Endometrial microvascular endothelial cells (primary cell): Measurements from ENCODE around the gene HMCES. TPM values are rescaled to one million over a fixed set of nuclear protein-coding genes. Genes with fewer than 3 reads are reported as not detected.
"Not testable (repeated sequence)": the region's sequence is repeated elsewhere in the genome, so short reads cannot be mapped to it uniquely, and the experiment has no call there.

Experiments used
- in situ Hi-C: cut with HindIII; loops from 2 replicates; pipeline ENCODE4 v1.10.0; 2017; ENCODE audit warnings: low sequenced_read_pairs, low pct_unique_long_range_greater_than_20kb; ENCODE audit errors: inconsistent ontology term
- total RNA-seq: library from RNA; depleted of rRNA; stranded (reverse); fragments of >200 nt; gene quantifications from one replicate; pipeline ENCODE4 v1.2.3, GENCODE V29; 2015; ENCODE audit errors: inconsistent ontology term

Gene HMCES
- total RNA-seq, 1 donor from 2014 or later: 25.3 TPM

GRCh38 chr3:129337719-129338118 lies 59.0 kb downstream of the HMCES start:
- in situ Hi-C loops: not testable (repeated sequence)

GRCh38 chr3:129339186-129339585 lies 60.5 kb downstream of the HMCES start:
- in situ Hi-C loops: not testable (repeated sequence)

- in situ Hi-C loops: not testable (repeated sequence)
Observed at GRCh38 chr3:129339833-129340232, 61.2 kb downstream of the HMCES start.

- in situ Hi-C loops: no loop called here
Observed at GRCh38 chr3:129341331-129342141, 62.9 kb downstream of the HMCES start.

- in situ Hi-C loops: no loop called here
Observed at GRCh38 chr3:129343643-129344360, 65.1 kb downstream of the HMCES start.

GRCh38 chr3:129344540-129345220 lies 66.0 kb downstream of the HMCES start:
- in situ Hi-C loops: no loop called here

- in situ Hi-C loops: no loop called here
Observed at GRCh38 chr3:129345281-129345680, 66.6 kb downstream of the HMCES start.

GRCh38 chr3:129345971-129346370 lies 67.3 kb downstream of the HMCES start:
- in situ Hi-C loops: no loop called here

GRCh38 chr3:129346695-129347457 lies 68.2 kb downstream of the HMCES start:
- in situ Hi-C loops: no loop called here

- in situ Hi-C loops: no loop called here
Observed at GRCh38 chr3:129347458-129347845, 68.8 kb downstream of the HMCES start.

GRCh38 chr3:129348734-129349133 lies 70.1 kb downstream of the HMCES start:
- in situ Hi-C loops: no loop called here

- in situ Hi-C loops: not testable (repeated sequence)
Observed at GRCh38 chr3:129349169-129349568, 70.5 kb downstream of the HMCES start.

- in situ Hi-C loops: no loop called here
Observed at GRCh38 chr3:129349791-129350190, 71.1 kb downstream of the HMCES start.

- in situ Hi-C loops: no loop called here
Observed at GRCh38 chr3:129352045-129352444, 73.4 kb downstream of the HMCES start.

GRCh38 chr3:129352650-129353588 lies 74.2 kb downstream of the HMCES start:
- in situ Hi-C loops: no loop called here

GRCh38 chr3:129353589-129353941 lies 74.9 kb downstream of the HMCES start:
- in situ Hi-C loops: no loop called here
